GF-D8 (cell line): ENCODE results near the gene CHP1.
"Not testable (repeated sequence)": the region's sequence is repeated elsewhere in the genome, so short reads cannot be mapped to it uniquely, and the experiment has no call there.

Experiments
- DNase-seq: peaks from one replicate; lab custom pipeline; 2025; lab: John Stamatoyannopoulos, UW

CHP1 gene

DNA sequence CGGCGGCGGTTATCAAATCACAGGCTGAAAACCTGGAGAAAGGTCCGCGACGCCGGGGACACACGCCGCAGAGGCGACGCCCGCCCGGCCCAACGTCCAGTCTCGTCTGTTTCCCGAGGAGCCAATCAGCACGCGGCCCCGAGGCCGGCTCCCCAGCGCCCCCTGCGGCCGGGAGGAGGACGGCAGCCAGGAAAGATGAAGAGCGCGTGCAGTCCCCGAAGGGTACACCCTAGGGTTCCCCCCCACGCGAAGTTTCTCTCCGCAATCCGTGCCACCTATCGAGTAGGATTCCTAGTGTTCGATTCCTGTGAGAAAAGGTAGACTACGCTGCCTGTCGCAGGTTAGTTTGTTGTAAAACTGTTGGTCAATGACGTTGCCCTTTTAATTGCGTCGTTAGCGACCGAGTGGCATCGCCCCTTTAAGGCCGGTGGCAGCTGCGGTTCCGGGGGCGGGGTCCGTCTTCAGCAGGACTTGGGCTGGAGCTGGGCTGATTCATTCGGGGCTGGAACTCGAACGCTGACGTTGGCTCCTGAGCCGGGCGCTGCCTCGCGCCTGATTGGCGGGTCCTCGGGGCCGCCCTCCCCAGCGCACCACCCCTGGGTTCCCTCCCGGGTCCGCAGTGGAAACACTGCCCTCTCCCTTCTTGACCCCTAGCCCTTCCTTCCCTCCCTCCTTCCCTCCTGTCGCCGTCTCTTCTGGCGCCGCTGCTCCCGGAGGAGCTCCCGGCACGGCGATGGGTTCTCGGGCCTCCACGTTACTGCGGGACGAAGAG is at the start of gene CHP1, which contains the start of gene EXD1:
CHP1 (plus strand) TSS at position 619 of the 772 bp plus-strand sequence; CDS start at position 734, 115 bp downstream.
EXD1 (minus strand) TSS at position 108 of the 772 bp plus-strand sequence. CDS start 4,182 bp downstream, outside the sequence.
- peak; percentile 67 for DNase-seq

DNA sequence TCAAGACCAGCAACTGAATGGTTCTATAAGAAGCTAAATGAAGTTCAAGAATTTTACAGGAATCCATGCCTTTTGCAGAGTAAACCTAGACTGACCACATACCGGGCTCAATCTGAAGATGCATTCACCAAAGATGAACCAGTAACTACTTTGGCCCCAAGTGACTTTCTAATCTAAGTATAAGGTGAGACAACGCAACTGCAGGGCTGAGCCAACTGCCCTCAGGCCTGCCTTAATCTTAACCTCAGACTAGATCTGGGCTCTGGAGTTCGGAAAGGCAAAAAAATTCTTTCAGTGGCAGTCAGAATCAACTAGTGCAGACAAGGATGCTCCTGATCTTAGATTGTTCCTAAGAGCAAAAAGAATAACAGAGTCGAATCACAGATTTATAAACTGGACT is 48.8 kb upstream of the CHP1 start:
- no peak for DNase-seq

DNA sequence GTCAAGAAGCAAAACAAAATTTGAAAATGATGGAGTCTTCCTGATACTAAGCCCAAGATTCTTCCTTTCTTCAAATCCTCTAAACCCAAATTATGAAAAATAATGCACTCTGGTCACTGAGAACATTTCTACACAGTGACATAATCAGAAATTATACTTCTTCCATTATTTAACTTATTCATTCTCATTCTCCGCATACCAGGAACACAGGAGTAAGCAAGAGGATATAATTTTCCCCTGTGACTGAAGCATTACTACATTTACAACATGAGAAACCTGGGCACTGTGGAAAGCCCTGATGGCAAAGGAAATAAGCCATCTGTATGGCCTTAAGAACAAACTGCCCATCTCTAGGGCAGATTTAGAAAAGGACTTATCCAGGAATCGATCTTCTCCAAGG is 47.5 kb upstream of the CHP1 start:
- DNase-seq: no peak

DNA sequence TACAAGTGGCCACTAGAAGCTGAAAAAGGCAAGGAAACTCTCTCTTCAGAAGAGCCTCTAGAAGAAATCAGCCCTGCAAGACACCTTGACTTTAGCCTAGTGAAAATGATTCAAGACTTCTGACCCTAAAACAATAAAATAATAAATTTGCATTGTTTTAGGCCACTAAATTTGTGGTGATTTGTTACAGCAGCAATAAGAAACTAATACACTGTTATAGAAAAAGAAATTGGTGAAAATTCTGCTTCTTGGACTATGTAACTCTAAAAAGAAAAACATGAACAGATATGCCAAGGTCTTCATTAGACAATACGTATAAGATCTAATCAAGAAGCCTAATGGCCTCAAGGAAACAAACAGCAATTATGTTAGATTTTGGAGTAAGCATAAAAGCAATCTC is 36.6 kb upstream of the CHP1 start:
- DNase-seq: no peak

DNA sequence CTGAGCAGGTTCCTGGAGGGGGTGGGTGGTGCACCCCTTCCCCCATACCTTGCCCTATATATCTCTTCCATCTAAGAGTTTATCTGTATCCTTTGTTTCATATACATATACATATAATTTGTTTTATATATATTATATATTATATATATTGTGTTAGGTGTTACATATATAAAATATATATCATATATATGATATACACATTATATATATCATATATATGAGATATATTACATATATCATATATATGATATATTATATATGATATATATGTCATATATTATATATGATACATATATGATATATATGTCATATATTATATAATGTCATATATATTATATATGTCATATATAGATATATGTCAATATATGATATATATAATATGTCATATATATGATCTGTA is 31.6 kb upstream of the CHP1 start:
- no peak for DNase-seq

DNA sequence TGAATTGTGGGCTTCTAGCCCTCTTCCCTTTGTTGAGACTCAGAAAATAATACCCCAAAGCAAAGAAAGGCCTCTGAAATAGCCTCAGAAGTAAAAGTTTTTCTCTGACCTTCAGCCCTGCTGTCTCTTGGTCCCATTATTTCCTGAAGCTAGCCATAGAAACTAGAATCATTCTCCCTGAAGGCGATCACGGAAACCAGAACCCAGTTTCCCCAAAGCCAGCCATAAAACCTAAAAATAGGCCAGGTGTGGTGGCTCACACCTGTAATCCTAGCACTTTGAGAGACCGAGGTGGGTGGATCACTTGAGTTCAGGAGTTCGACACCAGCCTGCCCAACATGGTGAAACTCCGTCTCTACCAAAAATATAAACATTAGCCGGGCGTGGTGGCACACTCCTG is 27.7 kb upstream of the CHP1 start:
- no peak for DNase-seq

DNA sequence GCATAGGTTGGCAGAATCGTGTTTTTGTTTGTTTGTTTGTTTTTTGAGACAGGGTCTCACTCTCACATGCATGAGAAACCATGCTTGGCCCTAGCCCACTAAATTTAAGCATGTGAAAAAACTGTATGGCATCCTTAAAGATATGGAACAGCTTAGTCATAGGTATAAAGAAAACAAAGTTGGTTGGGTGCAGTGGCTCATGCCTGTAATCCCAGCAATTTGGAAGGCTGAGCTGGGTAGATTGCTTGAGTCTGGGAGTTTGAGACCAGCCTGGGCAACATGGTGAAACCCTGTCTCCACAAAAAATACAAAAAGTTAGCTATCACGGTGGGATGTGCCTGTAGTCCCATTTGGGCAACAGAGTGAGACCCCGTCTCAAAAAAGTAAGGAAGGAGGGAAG is 25.8 kb upstream of the CHP1 start:
- no peak for DNase-seq

DNA sequence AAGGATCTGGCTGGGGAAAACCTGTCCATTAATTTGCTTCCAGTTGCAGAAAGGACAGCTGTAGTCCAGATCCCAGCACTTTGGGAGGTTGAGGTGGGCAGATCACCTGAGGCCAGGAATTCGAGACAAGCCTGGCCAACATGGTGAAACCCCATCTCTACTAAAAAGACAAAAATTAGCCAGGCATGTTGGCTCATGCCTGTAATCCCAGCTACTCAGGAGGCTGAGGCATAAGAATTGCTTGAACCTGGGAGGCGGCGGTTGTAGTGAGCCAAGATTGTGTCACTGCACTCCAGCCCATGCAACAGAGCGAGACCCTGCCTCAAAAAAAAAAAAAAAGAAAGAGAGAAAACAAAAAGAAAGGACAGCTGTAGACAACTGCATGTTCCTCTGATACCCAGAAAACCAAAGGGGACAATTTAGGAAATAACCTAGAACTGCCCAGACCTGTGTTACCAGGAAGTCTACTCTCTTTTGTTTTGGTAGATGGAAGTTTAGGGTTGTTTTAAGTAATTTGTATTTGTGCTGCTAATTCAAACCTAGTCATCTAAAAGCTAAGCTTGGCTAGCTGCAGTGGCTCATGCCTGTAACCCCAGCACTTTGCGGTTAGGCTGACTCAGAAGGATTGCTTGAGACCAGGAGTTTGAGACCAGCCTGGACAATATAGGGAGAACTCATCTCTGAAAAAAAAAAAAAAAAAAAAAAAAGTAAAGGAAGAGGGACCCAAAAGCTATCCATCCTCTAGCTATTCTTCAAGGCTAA is 23.2 kb upstream of the CHP1 start:
- DNase-seq: no peak

DNA sequence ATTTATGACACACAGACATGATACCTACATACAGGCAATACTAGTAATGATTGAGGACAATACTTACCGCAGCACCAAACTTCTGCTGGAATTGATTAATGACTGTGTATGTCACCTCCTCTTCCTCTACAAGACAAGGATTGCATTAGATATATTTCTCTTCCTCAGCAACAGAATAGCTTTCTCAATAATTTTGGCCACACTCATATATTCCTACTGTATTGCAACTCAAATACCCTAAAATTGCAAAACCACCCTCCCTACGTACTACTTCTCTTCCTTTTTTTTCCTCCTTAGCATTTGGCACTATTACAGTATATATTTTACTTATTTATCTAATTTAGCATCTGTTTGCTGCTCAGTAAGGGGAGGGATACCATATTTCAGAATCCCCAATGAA is 15.4 kb upstream of the CHP1 start:
- DNase-seq: peak; percentile 62

DNA sequence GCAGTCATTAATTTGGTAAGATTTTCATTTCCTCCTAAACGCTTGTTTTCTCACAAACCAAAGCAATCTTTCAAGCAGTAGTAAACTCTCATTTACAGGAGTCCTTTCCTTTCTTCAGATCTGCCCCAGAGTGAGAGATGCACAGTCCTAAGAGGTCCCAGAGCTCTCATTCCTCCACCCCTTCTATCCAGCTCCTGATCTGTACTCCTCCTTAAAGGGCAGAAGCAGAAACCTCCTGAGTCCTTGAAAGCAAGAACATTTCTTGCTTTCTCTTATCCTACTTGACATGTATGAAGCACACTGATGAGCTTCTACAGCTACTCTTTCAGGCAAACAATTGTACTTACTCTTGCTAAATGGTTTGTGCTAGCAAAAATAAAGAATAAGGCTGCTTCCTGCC is 12.2 kb upstream of the CHP1 start:
- no peak for DNase-seq

DNA sequence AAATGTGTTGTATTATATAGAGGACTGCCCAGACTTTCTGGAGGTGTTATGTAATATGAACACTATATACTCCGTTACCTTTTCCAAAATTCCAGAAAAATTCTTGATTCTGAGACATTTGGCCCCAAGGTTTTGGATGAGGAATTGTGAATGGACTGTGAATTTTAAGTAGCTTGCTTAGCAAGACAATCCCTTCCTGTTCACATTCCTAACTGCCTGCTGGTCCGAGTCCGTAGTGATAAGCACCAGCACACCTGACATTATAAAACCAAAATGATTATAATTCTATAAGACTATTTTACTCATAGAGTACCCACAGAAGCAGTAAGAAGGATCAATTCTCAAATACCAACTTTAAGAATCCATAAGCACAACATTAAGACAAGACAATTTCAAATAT is 11.7 kb upstream of the CHP1 start:
- no peak for DNase-seq

DNA sequence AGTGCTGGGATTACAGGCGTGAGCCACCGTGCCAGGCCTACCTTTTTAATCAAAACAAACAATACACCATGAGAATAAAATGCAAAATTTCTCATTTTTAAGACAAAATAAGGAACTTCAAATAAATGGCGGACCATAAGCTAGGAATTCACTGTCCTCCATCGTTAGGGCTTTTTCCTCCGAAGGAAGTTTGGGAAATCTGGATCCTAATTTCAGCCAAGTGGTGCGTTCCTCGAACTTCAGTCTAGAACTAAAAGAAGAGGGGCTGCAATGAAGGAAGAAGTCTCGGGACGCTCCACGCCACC is 771 bp upstream of the CHP1 start:
- no peak for DNase-seq

DNA sequence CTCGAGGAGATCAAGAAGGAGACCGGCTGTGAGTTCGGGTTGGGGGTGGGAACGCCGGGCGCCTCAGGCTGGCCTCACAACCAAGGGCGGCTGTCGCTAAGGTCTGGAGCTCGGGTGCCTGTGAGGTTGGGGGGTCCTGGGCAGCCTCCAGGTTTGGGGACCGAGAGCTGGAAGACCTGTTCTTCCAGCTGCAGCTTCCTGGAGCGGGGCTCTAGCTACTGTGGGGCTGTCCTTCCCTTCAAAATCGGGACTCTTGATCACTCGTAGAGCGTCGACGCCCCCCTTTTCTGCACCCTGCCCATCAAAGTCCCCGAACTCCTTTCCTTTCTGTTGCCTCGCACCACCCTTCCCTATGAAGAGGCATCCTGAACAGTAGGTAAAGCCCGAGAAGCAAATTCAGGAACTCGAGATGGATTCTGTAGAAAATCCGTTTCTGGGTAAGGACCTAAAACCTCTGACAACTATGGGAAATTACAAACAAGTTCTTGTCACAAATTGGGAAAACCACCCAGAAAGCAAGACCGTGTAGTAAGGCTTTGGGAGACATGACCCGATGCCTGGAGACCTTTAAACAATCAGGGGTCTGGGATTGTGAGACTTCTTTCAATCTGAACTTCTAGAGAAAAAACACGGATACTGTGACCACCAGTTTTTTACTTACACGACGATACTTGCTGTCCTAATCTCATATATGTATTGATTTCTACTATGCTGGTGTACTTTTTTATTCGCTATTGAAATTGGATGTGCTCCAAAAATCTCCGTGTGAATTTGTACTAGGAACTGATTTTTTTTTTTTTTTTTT is 556 bp downstream of the CHP1 start:
- no peak for DNase-seq

DNA sequence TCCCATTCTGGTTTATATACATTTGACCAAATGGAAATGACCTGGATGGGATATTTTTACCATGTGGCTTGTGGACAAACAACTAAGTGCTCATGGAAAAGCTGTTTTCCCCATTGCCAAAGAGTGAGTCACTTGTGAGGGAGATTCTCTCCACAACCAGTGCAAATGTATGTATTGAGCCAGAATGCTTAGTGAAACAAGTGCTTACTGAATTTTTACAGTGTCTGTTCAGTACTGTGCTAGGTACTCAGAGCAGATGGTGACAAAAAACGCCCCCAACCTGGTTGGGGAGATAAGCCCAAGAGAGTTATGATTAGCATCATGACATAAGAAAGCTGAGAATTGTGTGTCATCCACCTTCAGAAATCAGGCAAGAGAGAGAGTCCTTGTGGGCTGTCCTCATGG is 2.3 kb downstream of the CHP1 start:
- no peak for DNase-seq

DNA sequence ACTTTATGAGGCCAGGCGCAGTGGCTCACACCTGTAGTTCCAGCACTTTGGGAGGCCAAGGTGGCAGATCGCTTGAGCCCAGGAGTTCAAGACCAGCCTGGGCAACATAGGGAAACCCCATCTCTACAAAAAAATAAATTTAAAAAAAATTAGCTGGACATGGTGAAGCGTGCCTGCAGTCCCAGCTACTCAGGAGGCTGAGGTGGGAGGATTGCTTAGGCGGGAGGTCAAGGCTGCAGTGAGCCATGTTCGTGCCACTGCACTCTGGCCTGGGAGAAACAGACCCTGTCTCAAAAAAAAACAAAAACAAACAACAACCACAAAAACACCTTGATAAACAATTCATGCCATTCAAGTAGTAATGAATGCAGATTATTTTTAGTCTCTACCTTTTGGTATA is 4.2 kb downstream of the CHP1 start:
- not testable (repeated sequence) for DNase-seq

DNA sequence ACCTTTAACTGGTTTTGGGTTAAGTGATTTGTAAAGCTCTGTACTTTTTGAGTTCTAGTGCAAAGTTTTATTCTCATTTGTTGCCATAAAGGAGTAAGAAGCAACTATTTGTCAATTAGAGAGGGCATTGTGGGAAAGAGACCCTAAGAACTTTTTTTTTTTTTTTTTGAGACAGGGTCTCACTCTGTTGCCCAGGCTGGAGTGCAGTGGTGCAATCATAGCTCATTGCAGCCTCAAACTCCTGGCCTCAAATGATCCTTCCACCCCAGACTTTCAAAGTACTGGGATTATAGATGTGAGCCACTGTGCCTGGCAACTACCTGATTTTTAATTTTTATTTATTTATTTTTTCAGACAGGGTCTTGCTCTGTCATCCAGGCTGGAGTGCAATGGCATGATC is 4.9 kb downstream of the CHP1 start:
- no peak for DNase-seq

DNA sequence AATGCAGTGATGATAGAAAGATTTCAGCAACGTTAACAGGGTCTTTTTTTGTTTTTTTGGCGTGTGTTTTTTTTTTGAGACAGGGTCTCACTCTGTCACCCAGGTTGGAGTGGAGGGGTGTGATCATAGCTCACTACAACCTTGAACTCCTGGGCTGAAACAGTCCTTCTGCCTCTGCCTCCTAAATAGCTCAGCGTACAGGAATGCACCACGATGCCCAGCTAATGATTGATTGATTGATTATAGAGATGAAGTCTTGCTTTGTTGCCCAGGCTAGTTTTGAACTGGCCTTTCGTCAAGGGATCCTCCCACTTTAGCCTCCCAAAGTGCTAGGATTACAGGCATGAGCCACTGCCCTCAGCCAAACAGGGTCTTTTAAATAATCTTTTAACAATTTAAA is 7.0 kb downstream of the CHP1 start:
- DNase-seq: no peak

DNA sequence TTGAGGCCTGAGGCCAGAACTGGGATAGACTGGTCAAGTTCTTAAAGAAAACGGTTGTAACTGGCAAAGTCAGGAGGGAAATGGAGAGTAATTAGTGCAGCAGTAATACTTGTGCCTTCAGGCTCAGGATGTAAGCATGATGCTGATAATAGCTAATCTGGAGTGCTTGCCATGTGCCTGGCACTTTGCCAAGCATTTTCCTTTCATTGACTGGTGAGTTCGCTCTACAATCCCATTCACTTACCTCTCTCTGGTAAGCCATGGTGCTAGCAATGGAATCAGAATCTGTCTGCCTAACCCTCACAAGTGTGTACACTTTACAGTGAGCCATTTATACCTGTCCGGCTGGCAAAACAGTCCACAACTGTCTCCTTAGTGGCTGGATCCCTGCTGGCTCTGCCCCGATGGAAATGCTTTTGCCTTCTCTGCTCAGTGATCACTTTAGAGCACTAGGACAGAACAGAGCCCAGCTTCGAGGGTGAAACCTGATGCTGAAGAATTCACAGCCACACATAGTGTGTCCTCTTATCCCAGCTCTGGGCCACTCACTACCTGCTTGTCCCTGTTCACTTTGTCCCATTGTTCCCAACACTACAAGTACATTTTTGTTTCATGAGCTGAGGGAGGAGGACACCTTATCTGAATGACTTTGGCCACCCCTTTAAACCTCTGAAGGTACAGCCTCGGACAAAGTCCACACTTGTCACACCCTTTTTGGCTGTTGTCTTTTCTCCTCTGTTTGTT is 10.3 kb downstream of the CHP1 start:
- no peak for DNase-seq

DNA sequence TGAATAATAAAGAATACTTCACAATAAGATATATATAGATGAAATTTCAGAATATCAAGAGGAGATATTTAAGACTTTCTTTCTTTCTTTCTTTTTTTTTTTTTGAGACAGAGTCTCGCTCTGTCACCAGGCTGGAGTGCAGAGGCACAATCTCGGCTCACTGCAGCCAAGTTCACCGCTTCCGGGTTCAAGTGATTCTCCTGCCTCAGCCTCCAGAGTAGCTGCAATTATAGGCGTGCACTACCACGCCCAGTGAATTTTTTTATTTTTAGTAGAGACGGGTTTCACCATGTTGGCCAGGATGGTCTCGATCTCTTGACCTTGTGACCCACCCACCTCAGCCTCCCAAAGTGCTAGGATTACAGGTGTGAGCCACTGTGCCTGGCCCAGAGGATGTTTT is 19.7 kb downstream of the CHP1 start:
- DNase-seq: not testable (repeated sequence)

DNA sequence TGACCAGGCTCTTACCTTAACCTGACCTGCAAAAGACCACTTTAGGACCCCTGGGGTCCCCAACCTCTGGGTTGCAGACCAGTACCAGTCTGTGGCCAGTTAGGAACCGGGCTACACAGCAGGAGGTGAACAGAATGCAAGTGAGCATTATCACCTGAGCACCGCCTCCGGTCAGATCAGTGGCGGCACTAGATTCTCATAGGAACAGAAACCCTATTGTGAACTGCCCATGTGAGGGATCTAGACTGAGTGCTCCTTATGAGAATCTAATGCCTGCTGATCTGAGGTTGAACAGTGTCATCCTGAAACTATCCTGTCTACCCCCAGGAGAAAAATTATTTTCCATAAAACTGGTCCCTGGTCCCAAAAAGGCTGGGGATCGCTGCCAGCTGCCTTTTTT is 20.3 kb downstream of the CHP1 start:
- no peak for DNase-seq

DNA sequence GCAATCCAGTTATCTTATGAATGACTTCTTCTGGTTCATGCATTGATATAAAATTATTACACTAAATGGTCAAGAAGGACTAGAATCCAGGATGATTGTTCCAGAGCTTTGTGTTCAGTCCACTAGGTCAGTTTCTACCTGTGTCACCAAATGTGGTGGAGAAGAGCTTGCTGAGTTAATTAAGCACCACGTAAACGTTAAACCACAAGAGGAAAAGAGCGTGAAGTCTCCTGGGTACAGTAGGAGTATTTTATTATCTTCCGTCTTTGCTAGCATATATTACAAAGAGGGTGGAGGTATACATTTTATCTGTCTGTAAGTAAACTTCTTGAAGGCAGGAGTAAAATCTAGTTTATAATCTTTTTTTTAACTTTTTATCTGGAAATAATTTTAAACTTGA is 23.5 kb downstream of the CHP1 start:
- peak; percentile 26 for DNase-seq

DNA sequence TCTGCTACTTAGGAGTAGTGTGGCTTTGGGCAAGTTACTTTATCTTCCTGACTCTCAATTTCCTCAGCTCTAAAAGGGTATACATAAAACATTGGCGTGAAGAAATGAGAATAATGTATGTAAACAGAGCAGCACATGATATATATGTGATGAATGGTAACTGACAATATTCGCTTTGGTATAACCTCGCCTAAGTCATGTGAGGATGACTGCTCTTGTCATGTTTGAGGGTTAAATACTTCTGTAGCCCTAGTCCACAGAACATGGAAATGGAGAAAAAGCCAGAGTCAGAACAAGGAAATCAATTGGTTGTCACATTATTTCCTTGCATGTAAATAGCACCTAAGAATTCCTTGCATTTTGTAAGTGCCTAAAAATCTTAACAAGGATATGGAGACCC is 25.0 kb downstream of the CHP1 start:
- no peak for DNase-seq
